Left lung (tissue), 10 donors: Measurements from ENCODE around the gene PHC2. TPM values are rescaled to one million over a fixed set of nuclear protein-coding genes. Genes with fewer than 3 reads are reported as not detected.
A peak's percentile ranks its signal among the peaks of the same experiment; 100 is the strongest.

Source experiments
- ATAC-seq: fragments of 200-7000 bp; cut with Tn5 transposase; one replicate; pipeline ENCODE4 v1.9.1; 2020; ENCODE audit warnings: moderate library complexity
- DNase-seq, 4 donors: peaks; one replicate each; pipeline ENCODE4 v3.0.0-alpha.2; 2013 to 2020
- H3K27ac ChIP-seq, 2 donors: fragments of 200-600 bp; sonication (generic) in 1 of 2; one replicate each; pipeline versions ENCODE4 v1.5.0 to v1.8.0; 2020 to 2021
- H3K27me3 ChIP-seq, 2 donors: fragments of 200-600 bp; sonication (generic) in 1 of 2; one replicate each; pipeline versions ENCODE4 v1.5.0 to v1.8.0; 2020 to 2021
- H3K36me3 ChIP-seq, 2 donors: fragments of 200-600 bp; sonication (generic) in 1 of 2; one replicate each; pipeline versions ENCODE4 v1.5.0 to v1.8.0; 2020 to 2021
- H3K4me1 ChIP-seq, 2 donors: fragments of 200-600 bp; one replicate each; pipeline ENCODE4 v1.8.0; 2021
- H3K4me3 ChIP-seq, 2 donors: fragments of 200-600 bp; sonication (generic) in 1 of 2; one replicate each; pipeline versions ENCODE4 v1.5.0 to v1.8.0; 2020 to 2021; ENCODE audit warnings: mild to moderate bottlenecking in 1 of 2
- H3K9me3 ChIP-seq, 2 donors: fragments of 200-600 bp; sonication (generic) in 1 of 2; one replicate each; pipeline versions ENCODE4 v1.5.0 to v1.8.0; 2020 to 2021
- intact Hi-C, 2 donors: fragments of 100-400 bp; cut with DNase I; formaldehyde crosslinking; loops; one replicate each; pipeline versions ENCODE4 v1.11.2 to v1.14.2; 2022
- polyA plus RNA-seq, 6 donors: library from polyadenylated mRNA; unstranded; fragments of 120-200 nt; gene quantifications; one replicate each; pipeline ENCODE4 v1.2.1, GENCODE V29; 2013; ENCODE audit not compliant: insufficient read length in 6 of 6
- total RNA-seq, 2 donors: library from RNA; stranded (reverse); fragmentation: NEBNext Ultra II Directional; extraction: Animal tissue kit (Norgen Biotek cat#: 25700); gene quantifications; one replicate each; pipeline ENCODE4 v1.2.1, GENCODE V29; 2021
- TF ChIP-seq, protein P1 (sequence below), 2 donors: fragments of 200-600 bp; sonication (generic) in 1 of 2; IDR thresholded peaks; one replicate each; pipeline versions ENCODE4 v1.5.0 to v1.8.0; 2021; ENCODE audit warnings: antibody characterized with exemption in 2 of 2
- donor health status: DM: no; HTN: yes; CAD: no.
- donor health status: DM: no; HTN: no; CAD: no.

The PHC2 gene
- total and polyA plus RNA-seq, 8 donors: 78.2 to 125 (median 83.0) TPM

DNA sequence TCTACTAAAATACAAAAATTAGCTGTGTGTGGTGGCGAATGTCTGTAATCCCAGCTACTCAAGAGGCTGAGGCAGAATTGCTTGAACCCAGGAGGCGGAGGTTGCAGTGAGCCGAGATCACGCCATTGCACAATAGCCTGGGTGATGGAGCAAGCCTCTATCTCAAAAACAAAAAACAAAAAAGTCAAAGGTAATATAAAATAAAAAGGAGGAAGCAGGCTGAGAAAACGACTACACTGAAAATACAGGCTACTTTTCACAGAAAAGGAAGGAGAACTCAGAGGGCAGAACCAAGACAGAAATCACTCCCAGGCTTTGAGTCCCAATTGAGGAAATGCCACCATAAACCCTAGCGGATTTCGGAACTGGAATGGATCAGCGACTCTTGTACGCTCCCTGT is 104.1 kb downstream of the PHC2 start:
- Histone ChIP-seq H3K4me1 (peaks cover 20 to 69% of the 10 kb centered on the region in 2 donors), H3K4me3 (no peak overlapping the region), H3K9me3 (no peaks in the 10 kb centered on the region), H3K36me3 (peaks cover 6 to 100% of the 10 kb centered on the region in 2 donors), H3K27ac (peak overlapping the region; percentile 26 to 79), H3K27me3 (no peaks in the 10 kb centered on the region)
- TF ChIP-seq, protein P1, sequence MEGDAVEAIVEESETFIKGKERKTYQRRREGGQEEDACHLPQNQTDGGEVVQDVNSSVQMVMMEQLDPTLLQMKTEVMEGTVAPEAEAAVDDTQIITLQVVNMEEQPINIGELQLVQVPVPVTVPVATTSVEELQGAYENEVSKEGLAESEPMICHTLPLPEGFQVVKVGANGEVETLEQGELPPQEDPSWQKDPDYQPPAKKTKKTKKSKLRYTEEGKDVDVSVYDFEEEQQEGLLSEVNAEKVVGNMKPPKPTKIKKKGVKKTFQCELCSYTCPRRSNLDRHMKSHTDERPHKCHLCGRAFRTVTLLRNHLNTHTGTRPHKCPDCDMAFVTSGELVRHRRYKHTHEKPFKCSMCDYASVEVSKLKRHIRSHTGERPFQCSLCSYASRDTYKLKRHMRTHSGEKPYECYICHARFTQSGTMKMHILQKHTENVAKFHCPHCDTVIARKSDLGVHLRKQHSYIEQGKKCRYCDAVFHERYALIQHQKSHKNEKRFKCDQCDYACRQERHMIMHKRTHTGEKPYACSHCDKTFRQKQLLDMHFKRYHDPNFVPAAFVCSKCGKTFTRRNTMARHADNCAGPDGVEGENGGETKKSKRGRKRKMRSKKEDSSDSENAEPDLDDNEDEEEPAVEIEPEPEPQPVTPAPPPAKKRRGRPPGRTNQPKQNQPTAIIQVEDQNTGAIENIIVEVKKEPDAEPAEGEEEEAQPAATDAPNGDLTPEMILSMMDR (IDR thresholded peaks at IDR 0.05): no peak
- DNase-seq: peak in 1 of 4 donors; percentile 58
- intact Hi-C loops: no loop called here
- no peak for ATAC-seq

- intact Hi-C loops: no loop called here
- no peak for ATAC-seq
- Histone ChIP-seq H3K4me3 (no peak overlapping the region), H3K27ac (peak overlapping the region in 1 of 2 donors; percentile 79), H3K27me3 (no peaks in the 10 kb centered on the region), H3K4me1 (peaks cover 16 to 51% of the 10 kb centered on the region in 2 donors), H3K9me3 (no peaks in the 10 kb centered on the region), H3K36me3 (peaks cover 6 to 86% of the 10 kb centered on the region in 2 donors)
- TF ChIP-seq, protein P1 (IDR thresholded peaks at IDR 0.05): no peak
- no peak for DNase-seq
Observed at GRCh38 chr1:33324677-33325575, 106.0 kb downstream of the PHC2 start.

DNA sequence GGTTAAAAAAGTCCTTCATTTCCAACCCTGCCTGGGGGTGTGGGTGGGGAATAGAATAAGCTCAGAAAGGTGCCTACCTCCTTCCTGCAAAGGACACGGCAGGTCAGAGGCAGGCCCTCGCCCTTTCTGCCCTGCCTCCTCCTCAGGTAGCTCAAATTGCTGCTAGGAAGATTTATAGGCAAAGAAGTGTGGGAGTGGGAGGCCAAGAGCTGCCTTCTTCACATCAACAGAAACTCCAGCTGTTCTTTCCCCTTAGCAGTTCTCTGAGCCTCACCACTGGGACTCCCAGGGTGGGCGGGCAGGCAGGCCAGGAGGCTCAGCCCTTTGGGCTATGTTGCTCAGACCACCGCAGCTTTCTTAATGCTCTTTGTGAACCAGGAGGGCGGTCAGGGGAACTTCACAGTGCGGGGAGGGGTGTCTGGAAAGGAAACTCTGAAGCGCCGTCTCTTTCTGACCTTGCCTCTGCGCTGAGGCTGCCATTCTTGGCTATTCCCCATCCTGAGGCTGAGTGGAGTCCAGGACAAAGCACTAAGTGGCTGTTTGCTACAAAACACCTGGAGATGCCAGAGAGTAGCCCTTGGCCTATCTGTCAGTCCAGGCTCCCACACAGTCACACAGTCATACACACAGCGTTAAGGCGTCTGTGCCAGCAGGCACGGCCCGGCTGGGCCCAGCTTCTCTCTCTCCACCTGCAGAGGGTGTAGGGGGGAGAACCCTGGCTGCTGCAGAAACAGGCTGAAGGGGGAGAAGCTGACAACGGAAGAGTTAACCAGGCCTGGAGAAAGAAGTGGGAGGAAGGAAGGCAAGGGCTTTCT is 107.0 kb downstream of the PHC2 start:
- H3K9me3 ChIP-seq: no peaks in the 10 kb centered on the region
- no peak for ATAC-seq
- DNase-seq: no peak
- intact Hi-C loops: no loop called here
- TF ChIP-seq, protein P1 (IDR thresholded peaks at IDR 0.05): no peak
- peaks cover 16 to 40% of the 10 kb centered on the region in 2 donors for H3K4me1 ChIP-seq
- peak overlapping the region in 1 of 2 donors; percentile 6 for H3K27ac ChIP-seq
- no peak overlapping the region for H3K4me3 ChIP-seq
- no peaks in the 10 kb centered on the region for H3K27me3 ChIP-seq
- peaks cover 6 to 75% of the 10 kb centered on the region in 2 donors for H3K36me3 ChIP-seq

- intact Hi-C loops: no loop called here
- no peak for ATAC-seq
- peaks cover 6 to 67% of the 10 kb centered on the region in 2 donors for H3K36me3 ChIP-seq
- H3K27ac ChIP-seq: peak overlapping the region in 1 of 2 donors; percentile 6
- H3K4me1 ChIP-seq: peaks cover 10 to 32% of the 10 kb centered on the region in 2 donors
- no peak overlapping the region for H3K4me3 ChIP-seq
- no peak for DNase-seq
- TF ChIP-seq, protein P1 (IDR thresholded peaks at IDR 0.05): no peak
- no peaks in the 10 kb centered on the region for H3K9me3 ChIP-seq
- no peaks in the 10 kb centered on the region for H3K27me3 ChIP-seq
Observed at GRCh38 chr1:33322870-33323585, 107.9 kb downstream of the PHC2 start.
